MM.1S (cell line): ENCODE data around the gene KIF5A.

Experiments
- EZH2 ChIP-seq: fragments of 300-600 bp; sonication (generic); optimal IDR thresholded peaks from 2 replicates; pipeline ENCODE3; 2017; ENCODE audit warnings: low read depth, mild to moderate bottlenecking, antibody characterized with exemption, low read length, mixed read lengths
- EZH2phosphoT487 ChIP-seq: fragments of 300-600 bp; sonication (generic); IDR thresholded peaks from 2 replicates; pipeline ENCODE4 v1.6.1; 2018; ENCODE audit warnings: antibody characterized with exemption, low read length
- TF ChIP-seq, protein P1 (sequence below): fragments of 300-600 bp; sonication (generic); IDR thresholded peaks from 2 replicates; pipeline ENCODE4 v1.5.1; 2016; ENCODE audit warnings: antibody characterized with exemption, low read length, mixed read lengths

DNA sequence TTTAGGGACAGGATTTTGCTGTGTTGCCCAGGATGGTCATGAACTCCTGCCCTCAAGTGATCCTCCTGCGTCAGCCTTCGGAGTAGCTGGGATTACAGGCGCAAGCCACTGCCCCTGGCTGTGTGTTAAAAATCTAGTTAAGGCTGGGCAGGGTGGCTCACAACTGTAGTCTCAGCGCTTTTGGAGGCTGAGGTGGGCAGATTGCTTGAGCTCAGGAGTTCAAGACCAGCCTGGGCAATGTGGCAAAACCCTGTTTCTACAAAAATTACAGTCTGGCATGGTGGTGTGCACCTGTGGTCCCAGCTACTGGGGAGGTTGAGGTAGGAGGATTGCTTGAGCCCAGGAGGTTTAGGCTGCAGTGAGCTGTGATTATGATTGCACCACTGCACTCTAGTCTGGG, 38.7 kb upstream of the KIF5A start:
- TF ChIP-seq EZH2 = no peak
- TF ChIP-seq, protein P1, sequence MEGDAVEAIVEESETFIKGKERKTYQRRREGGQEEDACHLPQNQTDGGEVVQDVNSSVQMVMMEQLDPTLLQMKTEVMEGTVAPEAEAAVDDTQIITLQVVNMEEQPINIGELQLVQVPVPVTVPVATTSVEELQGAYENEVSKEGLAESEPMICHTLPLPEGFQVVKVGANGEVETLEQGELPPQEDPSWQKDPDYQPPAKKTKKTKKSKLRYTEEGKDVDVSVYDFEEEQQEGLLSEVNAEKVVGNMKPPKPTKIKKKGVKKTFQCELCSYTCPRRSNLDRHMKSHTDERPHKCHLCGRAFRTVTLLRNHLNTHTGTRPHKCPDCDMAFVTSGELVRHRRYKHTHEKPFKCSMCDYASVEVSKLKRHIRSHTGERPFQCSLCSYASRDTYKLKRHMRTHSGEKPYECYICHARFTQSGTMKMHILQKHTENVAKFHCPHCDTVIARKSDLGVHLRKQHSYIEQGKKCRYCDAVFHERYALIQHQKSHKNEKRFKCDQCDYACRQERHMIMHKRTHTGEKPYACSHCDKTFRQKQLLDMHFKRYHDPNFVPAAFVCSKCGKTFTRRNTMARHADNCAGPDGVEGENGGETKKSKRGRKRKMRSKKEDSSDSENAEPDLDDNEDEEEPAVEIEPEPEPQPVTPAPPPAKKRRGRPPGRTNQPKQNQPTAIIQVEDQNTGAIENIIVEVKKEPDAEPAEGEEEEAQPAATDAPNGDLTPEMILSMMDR = no peak
- no peak for TF ChIP-seq EZH2phosphoT487
